Activated T-cell treated with anti-CD3 and anti-CD28 coated beads for 24 hours (primary cell): ENCODE measurements around the gene FBN1.

ENCODE experiments used
- DNase-seq: peaks from one replicate; pipeline ENCODE4 v3.0.0-alpha.2; 2020; ENCODE audit warnings: low read depth

The FBN1 gene

GRCh38 chr15:48514103-48514816, 131.2 kb downstream of the FBN1 start:
- DNase-seq: no peak

DNA sequence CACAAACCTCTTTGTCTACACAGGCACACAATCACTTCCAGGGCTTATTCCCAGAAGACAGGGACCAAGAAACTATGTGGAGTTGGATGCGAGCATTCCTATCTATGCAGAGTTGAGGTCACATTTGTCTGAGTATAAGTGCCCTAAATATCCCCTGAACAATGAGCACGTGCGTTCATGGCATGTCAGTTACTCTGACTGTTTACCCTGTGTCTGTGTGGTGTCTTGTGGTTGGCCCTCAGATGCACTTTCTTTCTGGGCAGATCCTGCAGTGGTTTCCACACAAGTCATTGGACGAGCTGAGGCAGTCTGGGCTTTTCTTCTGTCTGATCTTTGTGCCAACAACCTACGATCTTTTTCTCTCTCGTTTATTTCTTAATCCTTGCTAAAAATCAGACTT, 134.5 kb downstream of the FBN1 start:
- no peak for DNase-seq

GRCh38 chr15:48507416-48508065, 138.0 kb downstream of the FBN1 start:
- no peak for DNase-seq

DNA sequence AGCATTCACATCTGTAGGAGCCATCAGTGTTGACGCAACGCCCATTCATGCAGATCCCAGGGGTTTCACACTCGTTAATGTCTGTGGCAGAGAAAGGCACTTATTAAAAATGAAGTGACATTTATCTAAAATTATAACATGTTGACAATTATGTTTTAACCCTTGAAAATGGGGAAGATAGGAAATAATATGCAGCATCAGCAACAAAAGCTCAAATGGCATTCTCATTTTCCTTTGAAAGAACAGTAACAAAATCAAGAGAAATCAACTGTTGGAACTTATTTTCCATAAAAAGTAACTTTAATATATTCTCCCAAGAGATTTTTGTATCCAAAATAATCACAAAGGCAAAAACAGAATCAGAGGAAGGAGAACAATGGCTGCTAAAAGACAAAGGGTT, 140.4 kb downstream of the FBN1 start:
- DNase-seq: no peak

- DNase-seq: no peak
These were observed 144.3 kb downstream of the FBN1 start for GRCh38 chr15:48501208-48501607.

- no peak for DNase-seq
These were observed 144.9 kb downstream of the FBN1 start for GRCh38 chr15:48500595-48500994.

GRCh38 chr15:48499978-48500377, 145.5 kb downstream of the FBN1 start:
- no peak for DNase-seq

DNA sequence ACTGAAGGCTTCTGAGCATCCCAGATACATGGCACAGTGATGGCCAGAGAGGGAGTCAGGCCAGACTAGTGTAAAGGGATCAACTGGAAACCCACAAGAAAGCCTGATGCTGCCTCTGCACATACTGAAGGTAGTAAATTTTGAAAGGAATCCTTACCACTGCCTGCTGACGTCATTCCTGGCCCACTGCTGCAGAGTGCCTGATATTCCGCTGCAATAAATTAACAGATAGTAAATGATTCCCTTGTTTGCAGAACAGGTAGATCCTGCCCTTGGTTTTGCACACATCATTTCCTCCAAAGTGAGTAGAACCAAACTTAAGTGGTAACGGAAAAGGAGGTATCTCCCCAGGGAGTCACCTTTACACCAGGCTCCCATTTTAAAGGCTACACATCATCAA, 146.7 kb downstream of the FBN1 start:
- DNase-seq: no peak

DNA sequence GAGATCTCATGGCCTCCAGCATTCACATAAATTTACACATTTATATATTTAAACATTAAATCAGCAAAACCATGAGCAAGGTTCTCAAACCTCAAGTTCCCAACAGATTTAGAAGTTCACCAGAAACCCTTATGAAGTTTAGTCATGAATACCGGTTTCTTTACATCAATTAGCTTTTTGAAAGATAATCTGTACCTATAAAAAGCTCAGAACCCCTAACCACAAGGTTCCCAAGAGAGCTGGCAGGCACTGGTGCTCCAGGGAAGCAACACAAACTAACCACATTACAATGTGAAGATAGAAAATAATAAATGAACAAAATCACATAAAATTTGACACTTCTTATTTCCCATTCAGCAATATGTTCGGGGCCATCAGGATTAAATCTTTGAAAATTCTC, 150.9 kb downstream of the FBN1 start:
- no peak for DNase-seq

DNA sequence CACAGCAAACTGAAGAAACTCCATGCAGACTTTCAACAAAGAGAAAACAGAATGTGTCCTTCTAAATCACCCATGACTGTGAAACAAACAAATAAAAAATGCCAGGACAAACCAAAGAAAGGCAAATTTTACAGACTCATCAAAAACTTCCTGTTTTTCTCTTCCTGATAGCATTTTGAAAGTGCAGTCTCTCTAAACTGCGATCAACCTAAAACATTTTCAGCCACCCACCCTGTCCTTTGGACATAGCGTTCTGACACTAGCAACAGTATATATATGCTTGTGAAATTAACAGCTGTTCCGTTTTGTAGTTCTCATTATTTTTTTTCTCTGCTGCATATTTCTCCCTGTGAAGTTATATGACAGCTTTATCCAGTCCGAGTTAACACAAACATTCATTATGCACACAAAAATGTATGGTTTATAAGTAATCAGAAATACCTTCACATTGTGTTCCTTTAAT, 151.7 kb downstream of the FBN1 start:
- no peak for DNase-seq

DNA sequence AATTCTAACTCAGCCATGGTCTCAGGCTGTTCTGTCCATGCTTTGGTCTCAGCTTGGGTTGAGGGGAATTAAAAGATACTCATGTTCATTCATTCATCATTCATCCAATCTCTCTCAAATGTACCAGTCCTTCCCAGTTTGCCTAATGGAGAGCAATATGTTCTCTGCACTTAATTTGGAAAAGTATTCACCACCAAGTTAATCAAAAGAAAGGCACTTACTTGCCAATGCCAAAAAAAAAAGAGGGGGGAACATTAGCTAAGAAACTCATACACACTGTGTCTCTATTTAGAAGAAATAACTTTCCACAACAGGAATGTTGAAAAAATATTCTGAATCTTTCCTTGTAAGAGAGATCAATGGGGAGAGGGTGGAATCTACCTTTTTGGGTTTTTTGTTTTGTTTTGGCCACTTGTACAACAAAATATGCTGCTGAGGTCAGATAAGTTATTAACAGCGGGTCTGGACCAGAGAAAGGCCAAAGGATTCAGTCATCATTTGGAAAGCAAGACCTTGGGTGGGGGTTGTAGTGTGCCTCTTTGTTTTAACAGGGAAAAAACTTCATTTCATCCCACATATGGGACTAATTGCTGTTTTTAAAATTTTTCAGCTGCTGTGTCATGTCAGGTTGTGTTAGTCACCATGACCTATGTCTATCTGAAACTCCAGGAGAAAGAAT, 152.3 kb downstream of the FBN1 start:
- DNase-seq: no peak

GRCh38 chr15:48486228-48486627, 159.3 kb downstream of the FBN1 start:
- DNase-seq: no peak

DNA sequence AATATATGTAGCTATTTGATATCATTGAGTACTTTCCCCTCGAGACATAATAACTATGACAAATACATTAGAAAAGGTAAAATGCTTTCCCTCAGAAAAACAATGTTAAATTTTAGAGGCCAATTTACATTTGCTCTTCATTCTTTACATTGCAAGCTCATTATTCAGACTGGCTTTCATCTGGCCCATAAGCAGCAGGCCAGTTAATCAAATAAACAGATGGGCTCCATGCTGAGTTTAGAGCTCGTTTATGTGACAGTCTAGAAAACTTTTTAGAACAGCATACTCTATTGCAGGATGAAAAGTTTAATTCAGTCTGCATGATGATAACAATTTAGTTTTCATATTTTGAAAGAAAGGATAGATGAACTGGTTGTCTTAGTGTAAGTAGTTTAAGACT, 163.7 kb downstream of the FBN1 start:
- no peak for DNase-seq

DNA sequence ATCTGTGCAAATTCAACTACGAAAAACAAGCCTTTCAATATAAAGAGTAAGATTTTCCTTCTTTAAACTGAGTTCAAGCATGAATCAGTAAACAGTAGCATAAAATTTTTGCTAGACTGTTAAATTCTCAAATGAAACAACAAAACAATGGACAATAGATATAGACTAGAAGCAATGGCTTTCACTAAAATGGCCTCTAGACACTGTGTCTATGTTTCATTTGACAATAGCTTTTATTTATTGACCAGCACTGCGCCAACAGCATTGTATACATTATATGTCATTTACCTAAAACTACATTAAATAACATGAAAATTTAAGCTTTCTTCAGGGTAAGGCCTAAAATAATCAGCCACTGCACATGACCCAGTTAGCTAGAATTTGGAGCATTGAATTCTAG, 165.8 kb downstream of the FBN1 start:
- DNase-seq: no peak

DNA sequence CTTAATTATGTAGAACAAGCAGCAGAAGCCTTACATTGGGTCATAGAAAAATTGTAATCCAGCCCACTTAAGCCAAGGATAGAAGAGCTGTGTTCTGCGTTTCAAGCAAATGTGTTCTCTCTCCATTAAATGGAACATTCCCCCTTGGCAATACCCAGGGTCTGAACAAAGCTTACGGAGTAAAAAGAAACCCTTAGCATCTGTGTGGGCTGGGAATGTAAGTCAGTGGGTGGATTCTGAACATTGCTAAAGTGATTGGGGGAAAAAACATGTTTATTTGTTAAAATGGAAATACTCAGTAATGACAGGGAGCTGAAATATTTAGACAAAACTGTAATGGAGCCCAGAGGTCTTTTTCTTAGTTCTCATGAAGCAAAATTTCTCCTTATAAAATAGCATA, 166.9 kb downstream of the FBN1 start:
- no peak for DNase-seq

DNA sequence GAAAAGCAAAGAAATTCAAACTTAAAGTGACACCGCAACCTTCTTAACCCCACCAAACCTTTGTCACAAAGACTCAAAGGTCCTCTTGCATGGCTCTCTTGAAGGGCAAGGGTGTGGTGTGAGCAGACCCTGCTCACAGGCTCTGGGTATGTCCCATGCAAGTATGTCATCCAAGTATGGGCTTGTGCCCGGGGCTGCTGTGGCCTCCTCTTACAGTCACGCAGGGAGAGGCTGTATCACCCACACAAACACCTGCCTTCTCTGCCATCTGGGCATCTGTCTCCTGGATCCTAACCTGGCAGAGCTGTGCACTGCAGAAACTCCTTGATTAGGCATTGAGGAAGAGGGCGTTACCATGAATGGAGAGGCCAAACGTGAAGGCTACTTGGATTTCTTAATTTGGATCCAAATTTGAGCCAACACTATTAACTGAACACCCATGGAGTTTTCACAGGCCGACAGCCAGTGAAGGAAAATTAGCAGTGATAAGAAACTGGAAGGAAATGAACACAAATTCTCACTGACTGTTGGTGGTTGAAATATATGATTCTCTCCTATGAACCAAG, 167.6 kb downstream of the FBN1 start:
- no peak for DNase-seq

DNA sequence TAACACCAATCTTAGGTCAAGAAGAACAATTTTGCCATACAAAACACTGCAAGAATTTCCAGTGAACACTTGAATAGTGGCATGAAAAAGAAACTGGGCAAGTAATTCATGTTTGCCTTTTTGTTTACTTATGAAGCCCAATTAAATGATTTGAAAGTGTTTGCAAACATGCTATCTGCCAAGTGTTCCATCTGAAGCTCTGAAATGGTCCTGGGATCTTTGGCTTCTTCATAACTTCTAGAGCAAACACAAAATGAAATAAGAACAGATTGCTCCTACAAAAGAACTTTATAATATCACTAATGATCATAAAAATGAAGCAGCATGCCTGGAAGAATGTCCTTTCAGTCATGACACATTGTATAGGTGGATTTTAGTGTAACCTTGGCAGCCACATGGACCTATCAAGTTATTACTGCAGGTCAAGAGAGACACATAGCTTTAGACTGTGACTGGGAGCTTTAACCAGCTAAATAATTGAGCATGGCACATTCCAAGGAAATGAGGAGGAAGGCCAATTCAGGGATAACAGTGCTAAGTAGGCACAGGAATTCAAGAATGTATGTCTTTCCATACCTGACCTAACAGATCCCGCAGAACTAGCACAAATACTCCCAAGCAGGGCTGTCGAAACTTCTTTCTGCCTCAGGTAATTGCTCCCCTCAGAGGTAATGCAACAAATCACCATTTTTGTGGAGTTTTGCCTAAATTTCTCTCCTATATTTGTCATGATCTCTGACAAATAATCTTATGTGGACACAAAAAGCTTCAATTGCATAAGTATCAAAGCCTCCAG, 169.7 kb downstream of the FBN1 start:
- DNase-seq: no peak

DNA sequence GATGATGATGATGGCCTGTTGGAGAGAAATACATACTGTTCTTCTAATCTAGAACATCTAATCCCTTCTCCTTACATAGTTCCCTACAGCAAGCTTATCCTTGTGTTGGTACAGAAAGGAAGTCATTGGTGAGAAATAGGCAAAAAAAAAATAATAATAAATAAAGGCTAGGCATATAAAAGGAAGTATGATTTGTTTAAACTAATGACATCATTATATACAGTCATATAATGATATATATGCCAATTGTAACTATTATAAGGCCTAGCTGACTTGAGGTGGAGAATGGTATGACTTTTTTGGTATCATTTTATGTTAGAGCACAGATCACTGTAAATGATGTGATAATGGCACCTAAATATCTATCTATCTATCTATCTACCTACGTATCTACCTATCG, 171.8 kb downstream of the FBN1 start:
- DNase-seq: no peak

DNA sequence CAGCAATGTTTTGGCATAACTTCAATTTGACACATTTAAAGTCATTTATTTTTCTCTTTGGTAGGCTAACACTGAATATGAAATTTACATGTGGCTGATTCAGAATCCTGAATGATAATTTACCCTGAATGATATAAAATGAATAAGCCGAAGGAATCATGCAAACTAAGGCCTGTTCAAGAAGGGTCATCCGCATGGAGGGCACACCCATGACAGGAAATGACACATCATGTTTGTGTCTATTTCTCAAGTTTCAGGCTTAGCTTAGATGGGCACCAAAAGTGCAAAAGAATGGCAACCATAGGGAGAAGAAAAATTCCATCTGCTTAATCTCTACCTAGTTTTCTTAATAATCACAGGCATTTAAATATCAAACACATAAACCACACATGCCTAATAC, 172.8 kb downstream of the FBN1 start:
- no peak for DNase-seq

DNA sequence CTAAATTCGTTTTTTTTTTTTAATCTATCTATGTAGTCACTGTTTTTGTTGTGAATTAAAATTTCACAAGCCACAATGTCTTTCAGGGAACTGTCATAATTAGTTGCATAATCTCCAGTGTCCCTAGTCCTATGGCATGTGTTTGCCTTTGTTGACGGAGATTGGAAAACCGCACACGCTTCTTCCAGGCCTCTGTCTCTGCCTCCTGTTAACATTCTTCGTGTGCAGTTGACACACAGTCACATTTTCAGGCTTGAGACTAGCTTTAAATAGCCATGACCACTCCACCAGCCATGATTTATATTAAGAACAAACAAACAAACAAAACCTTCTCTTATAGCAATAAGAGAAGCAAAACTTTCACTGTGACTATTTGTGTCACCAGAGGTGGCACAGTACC, 174.4 kb downstream of the FBN1 start:
- no peak for DNase-seq

- no peak for DNase-seq
These were observed 175.4 kb downstream of the FBN1 start for GRCh38 chr15:48470096-48470495.

GRCh38 chr15:48469681-48470080, 175.8 kb downstream of the FBN1 start:
- no peak for DNase-seq
